Measurements from ENCODE around the gene RSU1. TPM values are rescaled to one million over a fixed set of nuclear protein-coding genes. Genes with fewer than 3 reads are reported as not detected.

The RSU1 gene
- total and polyA plus RNA-seq, 2 of the 13 experiments (the other 11 are each of a cell fraction or from before 2014, with no cell fraction given), result 32.3 to 35.1 TPM

DNA sequence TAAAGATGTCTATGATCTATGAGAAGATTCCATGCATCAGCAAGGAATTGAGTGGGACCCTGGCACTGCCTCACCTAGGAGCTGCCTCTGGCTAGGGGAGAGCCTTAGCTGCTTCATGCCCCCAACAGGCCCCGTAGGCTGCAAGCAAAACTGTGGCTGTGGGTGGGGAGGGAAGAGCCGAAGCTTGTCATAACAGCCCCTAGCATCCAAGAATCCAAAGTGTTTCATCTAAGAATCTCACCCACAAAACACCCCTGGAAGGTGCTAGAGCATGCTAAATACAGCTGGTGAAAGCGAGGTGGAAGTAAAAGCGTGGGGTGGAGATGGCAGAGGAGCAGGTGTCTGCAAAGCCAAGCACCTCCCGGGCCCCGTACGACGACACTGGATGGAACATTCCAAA is 208.0 kb downstream of the RSU1 start:
- ChIA-PET POLR2A (no interaction called here), CTCF (ENCODE audit: low intra/inter-chr PET ratio, low total read pairs) (no interaction called here)
- no TSS peak for BruUV-seq (replicated peaks)
- intact Hi-C loops (cut with micrococcal nuclease; ENCODE audit: unreplicated experiment), result no loop called here
- Histone ChIP-seq H3K4me1 (ENCODE audit: insufficient read depth, low read length) (no peaks in the 10 kb centered on the region), H3K4me3 (replicated peaks in 1 of 3; ENCODE audit: insufficient read depth in 1 of 3, low read depth in 2 of 3, low read length in 3 of 3) (no peak overlapping the region), H3K27ac (ENCODE audit: extremely low read length, insufficient read depth, low read length) (no peak overlapping the region), H3K27me3 (ENCODE audit: control insufficient read depth in 1 of 2, insufficient read depth in 2 of 2, low read length in 2 of 2) (no peaks in the 10 kb centered on the region), H3K4me2 (ENCODE audit: low read depth, low read length) (no peak overlapping the region), H4K20me1 (ENCODE audit: insufficient read depth, low read length) (no peaks in the 10 kb centered on the region; the same call in 1 of the 2 replicates), H3K9ac (ENCODE audit: insufficient read depth, low read depth, low read length) (no peak overlapping the region), H3K9me3 (ENCODE audit: low read length) (no peaks in the 10 kb centered on the region), H3K36me3 (replicated peaks in 1 of 2; ENCODE audit: control insufficient read depth in 1 of 2, insufficient read depth in 2 of 2, low read length in 2 of 2) (no peaks in the 10 kb centered on the region), H3K79me2 (ENCODE audit: insufficient read depth, low read length) (no peaks in the 10 kb centered on the region), H2AFZ (ENCODE audit: low read length) (no peak overlapping the region)
- TF ChIP-seq TCF12 (IDR thresholded peaks at IDR 0.05), result no peak
- no peak for TF ChIP-seq TCF12 (CRISPR knock-in tag; IDR thresholded peaks at IDR 0.05)
- no peak for TF ChIP-seq ZNF235 (CRISPR knock-in tag; IDR thresholded peaks at IDR 0.05; ENCODE audit: borderline replicate concordance)
- no peak for TF ChIP-seq MTA1 (CRISPR knock-in tag; IDR thresholded peaks at IDR 0.05; ENCODE audit: borderline replicate concordance)
- TF ChIP-seq ZKSCAN1 (IDR thresholded peaks at IDR 0.05; ENCODE audit: low read length), result no peak
- TF ChIP-seq FOXJ3 (CRISPR knock-in tag; IDR thresholded peaks at IDR 0.05; ENCODE audit: borderline replicate concordance), result no peak
- no peak for TF ChIP-seq XBP1 (CRISPR knock-in tag; IDR thresholded peaks at IDR 0.05)
- ATAC-seq, result no peak
- WGBS (ENCODE audit: low lambda C conversion rate), result 94% methylated on average over 8 of the region's 8 CpGs
- in situ Hi-C loops (cut with HindIII; ENCODE audit: extremely low pct_ligation_motif_present, low pct_unique_long_range_greater_than_20kb), result no loop called here
- no peak for DNase-seq (ENCODE audit: low spot score)
- no peak for FAIRE-seq

DNA sequence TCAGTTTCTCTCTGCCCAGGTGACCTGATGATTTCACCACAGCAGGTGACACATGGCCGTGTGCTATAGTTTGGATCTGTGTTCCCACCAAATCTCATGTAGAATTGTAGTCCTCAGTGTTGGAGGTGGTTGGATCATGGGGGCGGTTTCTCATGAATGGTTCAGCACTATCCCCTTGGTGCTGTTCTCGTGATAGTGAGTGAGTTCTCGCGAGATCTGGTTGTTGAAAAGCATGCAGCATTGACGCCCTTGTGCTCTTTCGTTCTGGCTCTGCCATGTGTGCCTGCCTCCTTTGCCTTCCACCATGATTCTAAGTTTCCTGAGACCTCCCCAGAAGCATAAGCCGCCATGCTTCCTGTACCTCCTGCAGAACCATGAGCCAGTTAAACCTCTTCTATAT is 210.3 kb downstream of the RSU1 start:
- H3K27ac ChIP-seq (ENCODE audit: extremely low read length, insufficient read depth, low read length), result no peak overlapping the region
- ChIA-PET POLR2A (no interaction called here), CTCF (ENCODE audit: low intra/inter-chr PET ratio, low total read pairs) (no interaction called here)
- H2AFZ ChIP-seq (ENCODE audit: low read length), result no peak overlapping the region
- 93% methylated on average over 8 of the region's 8 CpGs for WGBS (ENCODE audit: low lambda C conversion rate)
- BruUV-seq (replicated peaks), result no TSS peak
- H3K27me3 ChIP-seq (ENCODE audit: control insufficient read depth in 1 of 2, insufficient read depth in 2 of 2, low read length in 2 of 2), result no peaks in the 10 kb centered on the region
- H3K9ac ChIP-seq (ENCODE audit: insufficient read depth, low read depth, low read length), result no peak overlapping the region
- H3K4me3 ChIP-seq (replicated peaks in 1 of 3; ENCODE audit: insufficient read depth in 1 of 3, low read depth in 2 of 3, low read length in 3 of 3), result no peak overlapping the region
- H4K20me1 ChIP-seq (ENCODE audit: insufficient read depth, low read length), result no peaks in the 10 kb centered on the region; the same call in 1 of the 2 replicates
- H3K4me1 ChIP-seq (ENCODE audit: insufficient read depth, low read length), result no peaks in the 10 kb centered on the region
- no peaks in the 10 kb centered on the region for H3K36me3 ChIP-seq (replicated peaks in 1 of 2; ENCODE audit: control insufficient read depth in 1 of 2, insufficient read depth in 2 of 2, low read length in 2 of 2)
- DNase-seq (ENCODE audit: low spot score) (no peak), ATAC-seq (no peak), FAIRE-seq (no peak)
- no peak overlapping the region for H3K4me2 ChIP-seq (ENCODE audit: low read depth, low read length)
- in situ Hi-C loops (cut with HindIII; ENCODE audit: extremely low pct_ligation_motif_present, low pct_unique_long_range_greater_than_20kb) (no loop called here), intact Hi-C loops (cut with micrococcal nuclease; ENCODE audit: unreplicated experiment) (no loop called here)
- no peaks in the 10 kb centered on the region for H3K79me2 ChIP-seq (ENCODE audit: insufficient read depth, low read length)
- H3K9me3 ChIP-seq (ENCODE audit: low read length), result no peaks in the 10 kb centered on the region
- TF ChIP-seq THAP11 (CRISPR knock-in tag; IDR thresholded peaks at IDR 0.05) (no peak), GFI1 (CRISPR knock-in tag; IDR thresholded peaks at IDR 0.05; ENCODE audit: borderline replicate concordance) (no peak), IKZF1 (IDR thresholded peaks at IDR 0.05) (no peak), RFX3 (CRISPR knock-in tag; IDR thresholded peaks at IDR 0.05) (no peak), ARNT2 (CRISPR knock-in tag; IDR thresholded peaks at IDR 0.05; ENCODE audit: low read depth) (no peak)
- TF ChIP-seq, protein P1, sequence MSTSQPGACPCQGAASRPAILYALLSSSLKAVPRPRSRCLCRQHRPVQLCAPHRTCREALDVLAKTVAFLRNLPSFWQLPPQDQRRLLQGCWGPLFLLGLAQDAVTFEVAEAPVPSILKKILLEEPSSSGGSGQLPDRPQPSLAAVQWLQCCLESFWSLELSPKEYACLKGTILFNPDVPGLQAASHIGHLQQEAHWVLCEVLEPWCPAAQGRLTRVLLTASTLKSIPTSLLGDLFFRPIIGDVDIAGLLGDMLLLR (CRISPR knock-in tag; IDR thresholded peaks at IDR 0.05), result no peak
- TF ChIP-seq, protein P2, sequence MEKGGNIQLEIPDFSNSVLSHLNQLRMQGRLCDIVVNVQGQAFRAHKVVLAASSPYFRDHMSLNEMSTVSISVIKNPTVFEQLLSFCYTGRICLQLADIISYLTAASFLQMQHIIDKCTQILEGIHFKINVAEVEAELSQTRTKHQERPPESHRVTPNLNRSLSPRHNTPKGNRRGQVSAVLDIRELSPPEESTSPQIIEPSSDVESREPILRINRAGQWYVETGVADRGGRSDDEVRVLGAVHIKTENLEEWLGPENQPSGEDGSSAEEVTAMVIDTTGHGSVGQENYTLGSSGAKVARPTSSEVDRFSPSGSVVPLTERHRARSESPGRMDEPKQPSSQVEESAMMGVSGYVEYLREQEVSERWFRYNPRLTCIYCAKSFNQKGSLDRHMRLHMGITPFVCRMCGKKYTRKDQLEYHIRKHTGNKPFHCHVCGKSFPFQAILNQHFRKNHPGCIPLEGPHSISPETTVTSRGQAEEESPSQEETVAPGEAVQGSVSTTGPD (CRISPR knock-in tag; IDR thresholded peaks at IDR 0.05), result no peak
- TF ChIP-seq, protein P3, sequence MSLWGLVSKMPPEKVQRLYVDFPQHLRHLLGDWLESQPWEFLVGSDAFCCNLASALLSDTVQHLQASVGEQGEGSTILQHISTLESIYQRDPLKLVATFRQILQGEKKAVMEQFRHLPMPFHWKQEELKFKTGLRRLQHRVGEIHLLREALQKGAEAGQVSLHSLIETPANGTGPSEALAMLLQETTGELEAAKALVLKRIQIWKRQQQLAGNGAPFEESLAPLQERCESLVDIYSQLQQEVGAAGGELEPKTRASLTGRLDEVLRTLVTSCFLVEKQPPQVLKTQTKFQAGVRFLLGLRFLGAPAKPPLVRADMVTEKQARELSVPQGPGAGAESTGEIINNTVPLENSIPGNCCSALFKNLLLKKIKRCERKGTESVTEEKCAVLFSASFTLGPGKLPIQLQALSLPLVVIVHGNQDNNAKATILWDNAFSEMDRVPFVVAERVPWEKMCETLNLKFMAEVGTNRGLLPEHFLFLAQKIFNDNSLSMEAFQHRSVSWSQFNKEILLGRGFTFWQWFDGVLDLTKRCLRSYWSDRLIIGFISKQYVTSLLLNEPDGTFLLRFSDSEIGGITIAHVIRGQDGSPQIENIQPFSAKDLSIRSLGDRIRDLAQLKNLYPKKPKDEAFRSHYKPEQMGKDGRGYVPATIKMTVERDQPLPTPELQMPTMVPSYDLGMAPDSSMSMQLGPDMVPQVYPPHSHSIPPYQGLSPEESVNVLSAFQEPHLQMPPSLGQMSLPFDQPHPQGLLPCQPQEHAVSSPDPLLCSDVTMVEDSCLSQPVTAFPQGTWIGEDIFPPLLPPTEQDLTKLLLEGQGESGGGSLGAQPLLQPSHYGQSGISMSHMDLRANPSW (CRISPR knock-in tag; IDR thresholded peaks at IDR 0.05; ENCODE audit: borderline replicate concordance), result no peak

All from HepG2 (cell line).